Measurements from ENCODE around the gene C2CD4C.
"Not testable (repeated sequence)": the region's sequence is repeated elsewhere in the genome, so short reads cannot be mapped to it uniquely, and the experiment has no call there.

The C2CD4C gene

GRCh38 chr19:392375-392970, 16.5 kb downstream of the C2CD4C start:
- Histone ChIP-seq H3K9me3 (ENCODE audit: control insufficient read depth in 5 of 5, low read length in 5 of 5) (peaks cover 0 to 9% (median 0%) of the 10 kb centered on the region in 5 donors), H3K4me1 (ENCODE audit: control insufficient read depth in 5 of 5, insufficient read depth in 5 of 5, low read length in 5 of 5) (no peaks in the 10 kb centered on the region), H3K27me3 (ENCODE audit: control insufficient read depth in 5 of 5, insufficient read depth in 4 of 5, low read length in 5 of 5) (peaks cover 4 to 24% (median 21%) of the 10 kb centered on the region in 5 donors), H3K36me3 (ENCODE audit: control insufficient read depth in 5 of 5, insufficient read depth in 5 of 5, low read length in 5 of 5) (no peaks in the 10 kb centered on the region), H3K4me3 (ENCODE audit: low read depth in 1 of 5, low read length in 5 of 5) (no peak overlapping the region), H3K27ac (ENCODE audit: low read depth, low read length) (no peak overlapping the region), H3K9ac (ENCODE audit: low read length in 5 of 5) (no peak overlapping the region)

- H3K4me1 ChIP-seq (ENCODE audit: control insufficient read depth in 5 of 5, insufficient read depth in 5 of 5, low read length in 5 of 5) = no peaks in the 10 kb centered on the region
- no peak overlapping the region for H3K4me3 ChIP-seq (ENCODE audit: low read depth in 1 of 5, low read length in 5 of 5)
- peaks cover 5 to 24% (median 21%) of the 10 kb centered on the region in 5 donors for H3K27me3 ChIP-seq (ENCODE audit: control insufficient read depth in 5 of 5, insufficient read depth in 4 of 5, low read length in 5 of 5)
- no peak overlapping the region for H3K9ac ChIP-seq (ENCODE audit: low read length in 5 of 5)
- no peak overlapping the region for H3K27ac ChIP-seq (ENCODE audit: low read depth, low read length)
- H3K36me3 ChIP-seq (ENCODE audit: control insufficient read depth in 5 of 5, insufficient read depth in 5 of 5, low read length in 5 of 5) = no peaks in the 10 kb centered on the region
- H3K9me3 ChIP-seq (ENCODE audit: control insufficient read depth in 5 of 5, low read length in 5 of 5) = peaks cover 0 to 9% (median 0%) of the 10 kb centered on the region in 5 donors
Measured at GRCh38 chr19:391726-392374, 17.1 kb downstream of the C2CD4C start.

- Histone ChIP-seq H3K9me3 (ENCODE audit: control insufficient read depth in 5 of 5, low read length in 5 of 5) (peaks cover 0 to 9% (median 0%) of the 10 kb centered on the region in 5 donors), H3K4me3 (ENCODE audit: low read depth in 1 of 5, low read length in 5 of 5) (no peak overlapping the region), H3K36me3 (ENCODE audit: control insufficient read depth in 5 of 5, insufficient read depth in 5 of 5, low read length in 5 of 5) (no peaks in the 10 kb centered on the region), H3K9ac (ENCODE audit: low read length in 5 of 5) (no peak overlapping the region), H3K27me3 (ENCODE audit: control insufficient read depth in 5 of 5, insufficient read depth in 4 of 5, low read length in 5 of 5) (peaks cover 5 to 24% (median 21%) of the 10 kb centered on the region in 5 donors), H3K27ac (ENCODE audit: low read depth, low read length) (no peak overlapping the region), H3K4me1 (ENCODE audit: control insufficient read depth in 5 of 5, insufficient read depth in 5 of 5, low read length in 5 of 5) (no peaks in the 10 kb centered on the region)
Measured at GRCh38 chr19:391207-391557, 17.8 kb downstream of the C2CD4C start.

- H3K9ac ChIP-seq (ENCODE audit: low read length in 5 of 5) = no peak overlapping the region
Measured at GRCh38 chr19:390386-391206, 18.4 kb downstream of the C2CD4C start.

GRCh38 chr19:389935-390289, 19.0 kb downstream of the C2CD4C start:
- H3K27me3 ChIP-seq (ENCODE audit: control insufficient read depth in 5 of 5, insufficient read depth in 4 of 5, low read length in 5 of 5) = peaks cover 5 to 24% (median 21%) of the 10 kb centered on the region in 5 donors
- H3K9ac ChIP-seq (ENCODE audit: low read length in 5 of 5) = no peak overlapping the region
- H3K4me3 ChIP-seq (ENCODE audit: low read depth in 1 of 5, low read length in 5 of 5) = no peak overlapping the region
- no peaks in the 10 kb centered on the region for H3K36me3 ChIP-seq (ENCODE audit: control insufficient read depth in 5 of 5, insufficient read depth in 5 of 5, low read length in 5 of 5)
- H3K4me1 ChIP-seq (ENCODE audit: control insufficient read depth in 5 of 5, insufficient read depth in 5 of 5, low read length in 5 of 5) = no peaks in the 10 kb centered on the region
- peaks cover 0 to 3% (median 0%) of the 10 kb centered on the region in 5 donors for H3K9me3 ChIP-seq (ENCODE audit: control insufficient read depth in 5 of 5, low read length in 5 of 5)
- no peak overlapping the region for H3K27ac ChIP-seq (ENCODE audit: low read depth, low read length)

More at GRCh38 chr19:390386-391206, 18.4 kb downstream of the C2CD4C start:
- no peaks in the 10 kb centered on the region for H3K4me1 ChIP-seq (ENCODE audit: control insufficient read depth in 5 of 5, insufficient read depth in 5 of 5, low read length in 5 of 5)
- peaks cover 5 to 24% (median 21%) of the 10 kb centered on the region in 5 donors for H3K27me3 ChIP-seq (ENCODE audit: control insufficient read depth in 5 of 5, insufficient read depth in 4 of 5, low read length in 5 of 5)
- H3K36me3 ChIP-seq (ENCODE audit: control insufficient read depth in 5 of 5, insufficient read depth in 5 of 5, low read length in 5 of 5) = no peaks in the 10 kb centered on the region
- peaks cover 0 to 7% (median 0%) of the 10 kb centered on the region in 5 donors for H3K9me3 ChIP-seq (ENCODE audit: control insufficient read depth in 5 of 5, low read length in 5 of 5)
- no peak overlapping the region for H3K4me3 ChIP-seq (ENCODE audit: low read depth in 1 of 5, low read length in 5 of 5)
- no peak overlapping the region for H3K27ac ChIP-seq (ENCODE audit: low read depth, low read length)

- Histone ChIP-seq H3K4me3 (ENCODE audit: low read depth in 1 of 5, low read length in 5 of 5) (no peak overlapping the region), H3K36me3 (ENCODE audit: control insufficient read depth in 5 of 5, insufficient read depth in 5 of 5, low read length in 5 of 5) (no peaks in the 10 kb centered on the region), H3K27ac (ENCODE audit: low read depth, low read length) (no peak overlapping the region), H3K9me3 (ENCODE audit: control insufficient read depth in 5 of 5, low read length in 5 of 5) (peaks cover 0 to 3% (median 0%) of the 10 kb centered on the region in 5 donors), H3K27me3 (ENCODE audit: control insufficient read depth in 5 of 5, insufficient read depth in 4 of 5, low read length in 5 of 5) (peaks cover 5 to 24% (median 22%) of the 10 kb centered on the region in 5 donors), H3K9ac (ENCODE audit: low read length in 5 of 5) (no peak overlapping the region), H3K4me1 (ENCODE audit: control insufficient read depth in 5 of 5, insufficient read depth in 5 of 5, low read length in 5 of 5) (no peaks in the 10 kb centered on the region)
Measured at GRCh38 chr19:389255-389934, 19.6 kb downstream of the C2CD4C start.

- no peak overlapping the region for H3K27ac ChIP-seq (ENCODE audit: low read depth, low read length)
- no peaks in the 10 kb centered on the region for H3K36me3 ChIP-seq (ENCODE audit: control insufficient read depth in 5 of 5, insufficient read depth in 5 of 5, low read length in 5 of 5)
Measured at GRCh38 chr19:388691-389090, 20.3 kb downstream of the C2CD4C start.

GRCh38 chr19:387777-388176, 21.2 kb downstream of the C2CD4C start:
- Histone ChIP-seq H3K27ac (ENCODE audit: low read depth, low read length) (no peak overlapping the region), H3K4me3 (ENCODE audit: low read depth in 1 of 5, low read length in 5 of 5) (no peak overlapping the region), H3K36me3 (ENCODE audit: control insufficient read depth in 5 of 5, insufficient read depth in 5 of 5, low read length in 5 of 5) (no peaks in the 10 kb centered on the region), H3K4me1 (ENCODE audit: control insufficient read depth in 5 of 5, insufficient read depth in 5 of 5, low read length in 5 of 5) (peaks cover 0 to 4% (median 0%) of the 10 kb centered on the region in 5 donors), H3K27me3 (ENCODE audit: control insufficient read depth in 5 of 5, insufficient read depth in 4 of 5, low read length in 5 of 5) (peaks cover 10 to 35% (median 30%) of the 10 kb centered on the region in 5 donors), H3K9me3 (ENCODE audit: control insufficient read depth in 5 of 5, low read length in 5 of 5) (no peaks in the 10 kb centered on the region), H3K9ac (ENCODE audit: low read length in 5 of 5) (no peak overlapping the region)

More at GRCh38 chr19:388691-389090, 20.3 kb downstream of the C2CD4C start:
- Histone ChIP-seq H3K27me3 (ENCODE audit: control insufficient read depth in 5 of 5, insufficient read depth in 4 of 5, low read length in 5 of 5) (peaks cover 5 to 30% (median 22%) of the 10 kb centered on the region in 5 donors), H3K9ac (ENCODE audit: low read length in 5 of 5) (no peak overlapping the region), H3K4me1 (ENCODE audit: control insufficient read depth in 5 of 5, insufficient read depth in 5 of 5, low read length in 5 of 5) (peaks cover 0 to 4% (median 0%) of the 10 kb centered on the region in 5 donors), H3K9me3 (ENCODE audit: control insufficient read depth in 5 of 5, low read length in 5 of 5) (no peaks in the 10 kb centered on the region), H3K4me3 (ENCODE audit: low read depth in 1 of 5, low read length in 5 of 5) (no peak overlapping the region)

GRCh38 chr19:386632-387301, 22.2 kb downstream of the C2CD4C start:
- H3K4me3 ChIP-seq (ENCODE audit: low read depth in 1 of 5, low read length in 5 of 5); H3K9ac ChIP-seq (ENCODE audit: low read length in 5 of 5); H3K4me1 ChIP-seq (ENCODE audit: control insufficient read depth in 5 of 5, insufficient read depth in 5 of 5, low read length in 5 of 5); H3K36me3 ChIP-seq (ENCODE audit: control insufficient read depth in 5 of 5, insufficient read depth in 5 of 5, low read length in 5 of 5); H3K27ac ChIP-seq (ENCODE audit: low read depth, low read length); H3K9me3 ChIP-seq (ENCODE audit: control insufficient read depth in 5 of 5, low read length in 5 of 5): not testable (repeated sequence)
- H3K27me3 ChIP-seq (ENCODE audit: control insufficient read depth in 5 of 5, insufficient read depth in 4 of 5, low read length in 5 of 5) = peaks cover 10 to 38% (median 33%) of the 10 kb centered on the region in 5 donors

Measured in subcutaneous abdominal adipose tissue (tissue), 5 donors.